Neural crest cell (in vitro differentiated cells): ENCODE measurements around the gene HERC3. TPM values are rescaled to one million over a fixed set of nuclear protein-coding genes. Genes with fewer than 3 reads are reported as not detected.
A peak's percentile ranks its signal among the peaks of the same experiment; 100 is the strongest.

Experiments
- DNase-seq: peaks from one replicate; pipeline ENCODE4 v3.0.0; 2021; ENCODE audit warnings: low read depth, mixed read lengths, low spot score
- H3K27ac Mint-ChIP-seq: one replicate; pipeline ENCODE4 v1.8.0; 2021; ENCODE audit warnings: mild to moderate bottlenecking, mixed read lengths; ENCODE audit not compliant: unreplicated experiment
- H3K27me3 Mint-ChIP-seq: 2 replicates; pipeline ENCODE4 v1.8.0; 2021; ENCODE audit warnings: low read depth, mild to moderate bottlenecking, mixed read lengths
- H3K36me3 Mint-ChIP-seq: 2 replicates; pipeline ENCODE4 v1.8.0; 2021; ENCODE audit warnings: low read depth, mild to moderate bottlenecking, mixed read lengths
- H3K4me1 Mint-ChIP-seq: 2 replicates; pipeline ENCODE4 v1.8.0; 2021; ENCODE audit warnings: mixed read lengths
- H3K4me3 Mint-ChIP-seq: one replicate; pipeline ENCODE4 v1.8.0; 2021; ENCODE audit warnings: mild to moderate bottlenecking, mixed read lengths
- H3K9me3 Mint-ChIP-seq: 2 replicates; pipeline ENCODE4 v1.8.0; 2021; ENCODE audit warnings: mixed read lengths
- CTCF ChIP-seq: fragments of 200-600 bp; sonication (generic); conservative IDR thresholded peaks from 2 replicates; pipeline ENCODE4 v1.5.0; 2021; ENCODE audit warnings: antibody characterized with exemption, mild to moderate bottlenecking
- total RNA-seq: library from RNA; stranded (reverse); gene quantifications from 2 replicates; pipeline ENCODE4 v1.2.1, GENCODE V29; 2021

Gene HERC3
- total RNA-seq, 1 donor from 2014 or later, result 6.5 TPM

GRCh38 chr4:88697141-88697540, 104.9 kb downstream of the HERC3 start:
- no peak for DNase-seq
- Mint-ChIP-seq H3K27me3 (no peaks in the 10 kb centered on the region), H3K9me3 (peaks cover 2% of the 10 kb centered on the region), H3K27ac (peak overlapping the region; percentile 81), H3K4me3 (peak overlapping the region; percentile 91), H3K4me1 (peaks cover 14% of the 10 kb centered on the region), H3K36me3 (no peaks in the 10 kb centered on the region)
- TF ChIP-seq CTCF, result no peak

GRCh38 chr4:88697588-88698329, 105.5 kb downstream of the HERC3 start, which contains the start of gene NAP1L5:
Gene NAP1L5 (minus strand): TSS chr4:88697829. CDS start chr4:88697754, 75 bp downstream.
- peak within 1 kb of the TSS; percentile 91 for H3K4me3 Mint-ChIP-seq
- peaks cover 2% of the 10 kb centered on the region for H3K9me3 Mint-ChIP-seq
- no peak for TF ChIP-seq CTCF
- H3K27ac Mint-ChIP-seq, result peak within 1 kb of the TSS; percentile 81
- DNase-seq, result peak; percentile 31
- H3K27me3 Mint-ChIP-seq, result no peaks in the 10 kb centered on the region
- H3K4me1 Mint-ChIP-seq, result peaks cover 14% of the 10 kb centered on the region
- H3K36me3 Mint-ChIP-seq, result no peaks in the 10 kb centered on the region

- Mint-ChIP-seq H3K27ac (no peak overlapping the region), H3K4me3 (peak overlapping the region; percentile 91), H3K27me3 (no peaks in the 10 kb centered on the region)
Observed at GRCh38 chr4:88698519-88698918, 106.2 kb downstream of the HERC3 start.

GRCh38 chr4:88702782-88703181, 110.5 kb downstream of the HERC3 start:
- Mint-ChIP-seq H3K4me3 (no peak overlapping the region), H3K27ac (no peak overlapping the region), H3K4me1 (peaks cover 15% of the 10 kb centered on the region), H3K9me3 (peaks cover 2% of the 10 kb centered on the region), H3K27me3 (no peaks in the 10 kb centered on the region), H3K36me3 (no peaks in the 10 kb centered on the region)
- DNase-seq, result no peak
- TF ChIP-seq CTCF, result no peak

More at GRCh38 chr4:88698519-88698918, 106.2 kb downstream of the HERC3 start:
- peaks cover 2% of the 10 kb centered on the region for H3K9me3 Mint-ChIP-seq
- no peak for DNase-seq
- no peak for TF ChIP-seq CTCF
- no peaks in the 10 kb centered on the region for H3K36me3 Mint-ChIP-seq
- peaks cover 14% of the 10 kb centered on the region for H3K4me1 Mint-ChIP-seq

GRCh38 chr4:88705223-88705622, 112.9 kb downstream of the HERC3 start:
- Mint-ChIP-seq H3K36me3 (no peaks in the 10 kb centered on the region), H3K9me3 (no peaks in the 10 kb centered on the region), H3K4me3 (no peak overlapping the region), H3K4me1 (peaks cover 11% of the 10 kb centered on the region), H3K27me3 (no peaks in the 10 kb centered on the region), H3K27ac (no peak overlapping the region)
- no peak for DNase-seq
- TF ChIP-seq CTCF, result no peak
